CD14-positive monocyte (primary cell): Measurements from ENCODE around the gene KANK2. TPM values are rescaled to one million over a fixed set of nuclear protein-coding genes. Genes with fewer than 3 reads are reported as not detected.

Experiments
- DNase-seq, 3 donors: peaks; one replicate each; pipeline ENCODE4 v3.0.0-alpha.2; 2011 to 2022
- H2AFZ ChIP-seq: 2 replicates; pipeline ENCODE4 v1.6.0; 2012; ENCODE audit warnings: mild to moderate bottlenecking, low read depth, low read length, inconsistent platforms; ENCODE audit not compliant: insufficient read depth, poor library complexity, severe bottlenecking
- H3K27ac ChIP-seq, 2 donors: 1 replicate in 1 of 2; 2 replicates in 1 of 2; pipeline ENCODE4 v1.5.1; 2012 to 2013; ENCODE audit warnings: low read length in 2 of 2, control low read depth in 1 of 2, inconsistent platforms in 1 of 2, low read depth in 1 of 2, mild to moderate bottlenecking in 1 of 2
- H3K27me3 ChIP-seq, 2 donors: one replicate each; pipeline versions ENCODE4 v1.6.0 to v1.6.1; 2011 to 2013; ENCODE audit warnings: low read length in 2 of 2; ENCODE audit not compliant: control insufficient read depth in 2 of 2, insufficient read depth in 2 of 2
- H3K36me3 ChIP-seq, 2 donors: replicated peaks in 1 of 2; 1 replicate in 1 of 2; 2 replicates in 1 of 2; pipeline versions ENCODE4 v1.5.1 to v1.6.1; 2012 to 2013; ENCODE audit warnings: low read length in 2 of 2, control low read depth in 1 of 2, inconsistent platforms in 1 of 2, mild to moderate bottlenecking in 1 of 2; ENCODE audit not compliant: insufficient read depth in 2 of 2, control insufficient read depth in 1 of 2
- H3K4me1 ChIP-seq, 2 donors: 1 replicate in 1 of 2; 2 replicates in 1 of 2; pipeline versions ENCODE4 v1.5.1 to v1.6.1; 2012 to 2013; ENCODE audit warnings: low read length in 2 of 2, control low read depth in 1 of 2, inconsistent platforms in 1 of 2, mild to moderate bottlenecking in 1 of 2, moderate library complexity in 1 of 2; ENCODE audit not compliant: insufficient read depth in 2 of 2, control insufficient read depth in 1 of 2
- H3K4me2 ChIP-seq: replicated peaks from 2 replicates; pipeline ENCODE3; 2012; ENCODE audit warnings: low read length, moderate library complexity, mild to moderate bottlenecking; ENCODE audit not compliant: poor library complexity, severe bottlenecking; ENCODE audit errors: extremely low read depth
- H3K4me3 ChIP-seq, 3 experiments: fragments of 200-600 bp in 1 of 3; sonication (generic) in 1 of 3; replicated peaks in 1 of 3; 1 replicate in 2 of 3; 2 replicates in 1 of 3; pipeline ENCODE4 v1.5.1; 2011 to 2013; ENCODE audit warnings: low read length in 3 of 3, mild to moderate bottlenecking in 3 of 3, control low read depth in 2 of 3, low read depth in 2 of 3, inconsistent platforms in 1 of 3, moderate library complexity in 1 of 3
- H3K79me2 ChIP-seq: 2 replicates; pipeline ENCODE4 v1.6.0; 2012; ENCODE audit warnings: mild to moderate bottlenecking, control low read depth, inconsistent platforms, low read length, moderate library complexity; ENCODE audit not compliant: insufficient read depth
- H3K9ac ChIP-seq: 2 replicates; pipeline ENCODE4 v1.6.0; 2017; ENCODE audit warnings: low read length, mild to moderate bottlenecking; ENCODE audit not compliant: insufficient read depth, poor library complexity, severe bottlenecking
- H3K9me3 ChIP-seq, 2 donors: replicated peaks in 1 of 2; 1 replicate in 1 of 2; 2 replicates in 1 of 2; pipeline versions ENCODE4 v1.5.1 to v1.6.1; 2012 to 2013; ENCODE audit warnings: low read length in 2 of 2, control low read depth in 1 of 2; ENCODE audit not compliant: control insufficient read depth in 1 of 2, insufficient read depth in 1 of 2
- H4K20me1 ChIP-seq: 2 replicates; pipeline ENCODE4 v1.6.0; 2012; ENCODE audit warnings: mild to moderate bottlenecking, low read length, control low read depth, moderate library complexity; ENCODE audit not compliant: insufficient read depth
- H3K27ac Mint-ChIP-seq, 7 donors: one replicate each; pipeline ENCODE4 v1.8.0; 2020; ENCODE audit warnings: mild to moderate bottlenecking in 7 of 7, mixed read lengths in 7 of 7, moderate library complexity in 6 of 7, inconsistent platforms in 2 of 7
- H3K27me3 Mint-ChIP-seq, 3 donors: one replicate each; pipeline ENCODE4 v1.8.0; 2021 to 2022; ENCODE audit warnings: low read depth in 3 of 3, mild to moderate bottlenecking in 3 of 3, mixed read lengths in 3 of 3, moderate library complexity in 3 of 3, inconsistent platforms in 1 of 3
- H3K36me3 Mint-ChIP-seq, 2 donors: one replicate each; pipeline ENCODE4 v1.8.0; 2020; ENCODE audit warnings: mixed read lengths in 2 of 2, inconsistent platforms in 1 of 2, mild to moderate bottlenecking in 1 of 2
- H3K4me1 Mint-ChIP-seq: one replicate; pipeline ENCODE4 v1.8.0; 2020; ENCODE audit warnings: mild to moderate bottlenecking, mixed read lengths
- H3K4me3 Mint-ChIP-seq, 2 donors: one replicate each; pipeline ENCODE4 v1.8.0; 2020; ENCODE audit warnings: mild to moderate bottlenecking in 2 of 2, mixed read lengths in 2 of 2, moderate library complexity in 1 of 2
- H3K9me3 Mint-ChIP-seq, 7 donors: one replicate each; pipeline ENCODE4 v1.8.0; 2020 to 2022; ENCODE audit warnings: mixed read lengths in 7 of 7, mild to moderate bottlenecking in 6 of 7, moderate library complexity in 6 of 7, inconsistent platforms in 2 of 7
- CTCF ChIP-seq: fragments of 200-600 bp; IDR thresholded peaks from one replicate; pipeline ENCODE4 v1.8.0; 2022; ENCODE audit warnings: antibody characterized with exemption, mild to moderate bottlenecking
- WGBS: methylation state at CpG from one replicate; pipeline ENCODE4 v1.1.5; 2013; ENCODE audit warnings: missing lambda C conversion rate; ENCODE audit not compliant: insufficient coverage; 5-methylcytosine and 5-hydroxymethylcytosine counted together
- intact Hi-C, 2 donors: fragments of 100-400 bp; cut with micrococcal nuclease; formaldehyde crosslinking; loops; one replicate each; pipeline versions ENCODE4 v1.15.0 to v1.15.1; 2023
- polyA plus RNA-seq, 3 donors: library from polyadenylated mRNA; depleted of rRNA in 1 of 3; unstranded in 2 of 3; stranded (reverse) in 1 of 3; fragments of 300-500 nt in 2 of 3; fragments of >200 nt in 1 of 3; fragmentation: Illumina TruSeq in 2 of 3; gene quantifications; 1 replicate in 2 of 3; 2 replicates in 1 of 3; pipeline ENCODE4 v1.2.3, GENCODE V29; 2012 to 2021

The KANK2 gene
- polyA plus RNA-seq, 3 donors: 0.40 to 1.3 (median 0.64) TPM

DNA sequence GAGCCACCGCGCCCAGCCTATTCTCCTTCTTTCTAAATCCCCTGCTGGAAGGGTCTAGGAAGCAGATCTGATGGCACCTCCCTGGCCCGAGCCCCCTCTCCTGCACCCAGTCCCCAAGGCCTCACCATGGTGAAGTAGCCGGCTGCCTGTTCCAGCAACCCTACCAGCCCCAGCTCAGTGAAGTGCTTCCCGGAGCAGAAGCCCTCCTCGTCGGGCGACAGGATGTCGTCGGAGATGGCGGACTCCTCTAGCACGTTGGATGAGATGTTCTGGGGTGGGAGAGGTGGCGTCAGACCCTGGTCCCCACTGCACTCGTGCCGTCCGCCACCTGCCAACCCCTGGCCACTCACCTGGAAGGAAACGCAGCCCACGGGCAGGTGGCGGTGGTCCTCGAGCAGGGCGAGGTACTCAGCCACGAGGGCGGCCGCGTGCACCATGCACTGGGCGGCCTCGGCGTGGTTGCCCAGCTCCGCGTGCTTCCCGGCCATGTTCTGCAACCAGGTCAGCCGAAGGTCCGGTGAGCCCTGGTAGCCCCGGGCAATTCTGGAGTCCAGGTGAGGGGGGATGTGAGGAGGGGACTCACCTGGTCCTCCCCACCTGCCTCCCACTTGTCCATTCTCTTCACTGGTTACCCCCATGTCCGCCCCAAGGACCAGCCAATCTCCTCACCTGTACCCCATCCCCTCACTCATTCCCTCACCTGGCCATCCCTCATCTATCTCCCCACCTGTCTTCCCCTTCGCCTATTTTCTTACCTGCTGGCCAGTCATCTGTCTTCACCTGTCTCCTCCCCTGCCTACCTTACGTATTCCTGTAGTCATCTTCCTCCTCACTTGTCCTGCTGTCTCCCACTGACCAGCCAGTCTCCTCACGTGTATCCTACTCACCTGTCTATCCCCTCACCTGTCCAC lies 11.5 kb upstream of the KANK2 start:
- no peak overlapping the region for H2AFZ ChIP-seq
- no peaks in the 10 kb centered on the region for H4K20me1 ChIP-seq
- H3K9me3 ChIP-seq: peaks cover 0 to 4% of the 10 kb centered on the region in 2 donors
- no peak for DNase-seq
- H3K4me1 ChIP-seq: peaks cover 0 to 3% of the 10 kb centered on the region in 2 donors
- H3K79me2 ChIP-seq: no peaks in the 10 kb centered on the region
- intact Hi-C loops: loop anchor here in 1 of 2 donors (5.0 kb wide), 1 partner anchor 172 kb away; no protein-coding TSS in a partner anchor
- Mint-ChIP-seq H3K9me3 (peaks cover 0 to 12% (median 3%) of the 10 kb centered on the region in 7 donors), H3K27ac (peak overlapping the region in 3 of 7 donors; percentile 42 to 84 (median 68)), H3K4me3 (no peak overlapping the region), H3K27me3 (peaks cover 4 to 25% (median 11%) of the 10 kb centered on the region in 3 donors), H3K36me3 (no peaks in the 10 kb centered on the region), H3K4me1 (peaks cover 4% of the 10 kb centered on the region)
- no peak overlapping the region for H3K4me2 ChIP-seq
- H3K4me3 ChIP-seq: no peak overlapping the region
- no peaks in the 10 kb centered on the region for H3K27me3 ChIP-seq
- 92% methylated on average over 24 of the region's 38 CpGs for WGBS
- no peaks in the 10 kb centered on the region for H3K36me3 ChIP-seq
- H3K27ac ChIP-seq: no peak overlapping the region
- no peak for TF ChIP-seq CTCF
- no peak overlapping the region for H3K9ac ChIP-seq

GRCh38 chr19:11205939-11206570 lies 8.7 kb upstream of the KANK2 start:
- Mint-ChIP-seq H3K27me3 (peaks cover 8 to 25% (median 11%) of the 10 kb centered on the region in 3 donors), H3K9me3 (peaks cover 0 to 9% (median 3%) of the 10 kb centered on the region in 7 donors), H3K4me1 (peaks cover 11% of the 10 kb centered on the region), H3K4me3 (peak overlapping the region in 1 of 2 donors; percentile 2), H3K36me3 (no peaks in the 10 kb centered on the region), H3K27ac (no peak overlapping the region)
- Histone ChIP-seq H3K4me3 (no peak overlapping the region), H3K27ac (no peak overlapping the region), H3K9ac (no peak overlapping the region), H3K4me2 (no peak overlapping the region), H3K9me3 (peaks cover 0 to 4% of the 10 kb centered on the region in 2 donors), H3K36me3 (no peaks in the 10 kb centered on the region), H3K79me2 (no peaks in the 10 kb centered on the region), H2AFZ (no peak overlapping the region), H3K4me1 (peaks cover 0 to 11% of the 10 kb centered on the region in 2 donors), H4K20me1 (no peaks in the 10 kb centered on the region), H3K27me3 (no peaks in the 10 kb centered on the region)
- intact Hi-C loops: loop anchor here in 1 of 2 donors (5.0 kb wide), 1 partner anchor 169 kb away; no protein-coding TSS in a partner anchor
- 57% methylated on average over 3 of the region's 9 CpGs for WGBS
- no peak for TF ChIP-seq CTCF
- no peak for DNase-seq
